DOHH2 (cell line): ENCODE data around the gene CACNB1.

Experiments used
- H3F3A ChIP-seq: fragments of 200-600 bp; sonication (generic), shearing (Covaris generic); 2 replicates; pipeline ENCODE4 v1.6.0; 2016; ENCODE audit warnings: antibody characterized with exemption, mild to moderate bottlenecking; ENCODE audit not compliant: control insufficient read depth, insufficient read depth
- H3K27ac ChIP-seq: fragments of 200-600 bp; sonication (generic); 2 replicates; pipeline ENCODE4 v1.5.1; 2014; ENCODE audit warnings: low read depth, mild to moderate bottlenecking, low read length, moderate library complexity
- H3K27me3 ChIP-seq: fragments of 200-600 bp; sonication (generic); 2 replicates; pipeline ENCODE4 v1.6.1; 2014; ENCODE audit warnings: mild to moderate bottlenecking, low read length, mixed read lengths; ENCODE audit not compliant: control insufficient read depth
- H3K36me3 ChIP-seq: fragments of 200-600 bp; sonication (generic); 2 replicates; pipeline ENCODE4 v1.6.1; 2014; ENCODE audit warnings: mild to moderate bottlenecking, low read length, moderate library complexity, mixed read lengths; ENCODE audit not compliant: control insufficient read depth
- H3K4me1 ChIP-seq: fragments of 200-600 bp; sonication (generic); 2 replicates; pipeline ENCODE4 v1.6.1; 2014; ENCODE audit warnings: mild to moderate bottlenecking, low read length, mixed read lengths; ENCODE audit not compliant: control insufficient read depth
- H3K4me2 ChIP-seq: fragments of 200-600 bp; sonication (generic); 2 replicates; pipeline ENCODE4 v1.6.0; 2014; ENCODE audit warnings: mild to moderate bottlenecking, low read length, moderate library complexity
- H3K4me3 ChIP-seq: fragments of 200-600 bp; sonication (generic); 2 replicates; pipeline ENCODE4 v1.5.1; 2014; ENCODE audit warnings: mild to moderate bottlenecking, low read length, mixed read lengths
- H3K79me2 ChIP-seq: fragments of 200-600 bp; sonication (generic); 2 replicates; pipeline ENCODE4 v1.6.1; 2014; ENCODE audit warnings: mild to moderate bottlenecking, low read length, mixed read lengths; ENCODE audit not compliant: control insufficient read depth
- H3K9me2 ChIP-seq: fragments of 200-600 bp; sonication (generic); replicated peaks from 2 replicates; pipeline ENCODE4 v1.6.1; 2014; ENCODE audit warnings: mild to moderate bottlenecking, low read length, mixed read lengths; ENCODE audit not compliant: control insufficient read depth
- H3K9me3 ChIP-seq: fragments of 200-600 bp; sonication (generic); 2 replicates; pipeline ENCODE4 v1.6.1; 2014; ENCODE audit warnings: antibody characterized with exemption, low read length, mixed read lengths; ENCODE audit not compliant: control insufficient read depth, insufficient read depth
- H4K20me1 ChIP-seq: fragments of 200-600 bp; sonication (generic); 2 replicates; pipeline ENCODE4 v1.6.0; 2014; ENCODE audit warnings: low read depth, mild to moderate bottlenecking, antibody characterized with exemption, low read length, moderate library complexity; ENCODE audit not compliant: control insufficient read depth, insufficient read depth
- CTCF ChIP-seq: fragments of 200-600 bp; sonication (generic); IDR thresholded peaks from one replicate; pipeline ENCODE4 v1.5.1; 2014; ENCODE audit warnings: antibody characterized with exemption, mild to moderate bottlenecking, low read depth, low read length; ENCODE audit not compliant: poor library complexity, severe bottlenecking
- EZH2phosphoT487 ChIP-seq: fragments of 200-600 bp; sonication (generic); IDR thresholded peaks from 2 replicates; pipeline ENCODE4 v1.6.1; 2017; ENCODE audit warnings: borderline replicate concordance, mild to moderate bottlenecking, antibody characterized with exemption, low read length, moderate library complexity, mixed read lengths

CACNB1 gene

GRCh38 chr17:39143552-39144093 is 53.8 kb downstream of the CACNB1 start:
- peaks cover 5% of the 10 kb centered on the region for H3K27me3 ChIP-seq
- no peaks in the 10 kb centered on the region for H3K9me3 ChIP-seq
- H4K20me1 ChIP-seq = no peaks in the 10 kb centered on the region
- H3K36me3 ChIP-seq = no peaks in the 10 kb centered on the region
- H3K9me2 ChIP-seq = no peaks in the 10 kb centered on the region
- H3K4me1 ChIP-seq = peaks cover 13% of the 10 kb centered on the region
- H3K4me3 ChIP-seq = no peak overlapping the region
- TF ChIP-seq EZH2phosphoT487 (no peak), CTCF (no peak)
- H3K27ac ChIP-seq = no peak overlapping the region
- no peak overlapping the region for H3K4me2 ChIP-seq
- no peaks in the 10 kb centered on the region for H3K79me2 ChIP-seq
- H3F3A ChIP-seq = no peaks in the 10 kb centered on the region

- H4K20me1 ChIP-seq = no peaks in the 10 kb centered on the region
- no peaks in the 10 kb centered on the region for H3K36me3 ChIP-seq
- H3K27me3 ChIP-seq = no peaks in the 10 kb centered on the region
- no peak overlapping the region for H3K4me2 ChIP-seq
- H3F3A ChIP-seq = no peaks in the 10 kb centered on the region
- H3K79me2 ChIP-seq = no peaks in the 10 kb centered on the region
- H3K27ac ChIP-seq = no peak overlapping the region
- H3K4me1 ChIP-seq = peaks cover 24% of the 10 kb centered on the region
- TF ChIP-seq EZH2phosphoT487 (no peak), CTCF (no peak)
- H3K9me2 ChIP-seq = no peaks in the 10 kb centered on the region
- no peak overlapping the region for H3K4me3 ChIP-seq
- no peaks in the 10 kb centered on the region for H3K9me3 ChIP-seq
Observed at GRCh38 chr17:39141915-39142664, 55.4 kb downstream of the CACNB1 start.

GRCh38 chr17:39141294-39141693 is 56.2 kb downstream of the CACNB1 start:
- Histone ChIP-seq H3K27me3 (no peaks in the 10 kb centered on the region), H3F3A (no peaks in the 10 kb centered on the region), H3K9me3 (no peaks in the 10 kb centered on the region), H3K9me2 (no peaks in the 10 kb centered on the region), H3K4me2 (no peak overlapping the region), H3K27ac (no peak overlapping the region), H4K20me1 (no peaks in the 10 kb centered on the region), H3K4me3 (no peak overlapping the region), H3K79me2 (no peaks in the 10 kb centered on the region), H3K4me1 (peaks cover 24% of the 10 kb centered on the region), H3K36me3 (no peaks in the 10 kb centered on the region)
- TF ChIP-seq EZH2phosphoT487 = no peak
- TF ChIP-seq CTCF = no peak
